Glutamatergic neuron (in vitro differentiated cells): ENCODE results near the gene AIMP2. TPM values are rescaled to one million over a fixed set of nuclear protein-coding genes. Genes with fewer than 3 reads are reported as not detected.

ENCODE experiments used
- DNase-seq: peaks from one replicate; pipeline ENCODE4 v3.0.0; 2022
- H3K27ac Mint-ChIP-seq: one replicate; pipeline ENCODE4 v1.8.0; 2020; ENCODE audit warnings: mild to moderate bottlenecking, mixed read lengths, inconsistent platforms; ENCODE audit not compliant: unreplicated experiment
- H3K27me3 Mint-ChIP-seq: one replicate; pipeline ENCODE4 v1.8.0; 2020; ENCODE audit warnings: mild to moderate bottlenecking, moderate library complexity, mixed read lengths, inconsistent platforms; ENCODE audit not compliant: unreplicated experiment
- H3K36me3 Mint-ChIP-seq: one replicate; pipeline ENCODE4 v1.8.0; 2020; ENCODE audit warnings: mild to moderate bottlenecking, mixed read lengths, inconsistent platforms; ENCODE audit not compliant: unreplicated experiment
- H3K4me1 Mint-ChIP-seq: one replicate; pipeline ENCODE4 v1.8.0; 2020; ENCODE audit warnings: mild to moderate bottlenecking, low read depth, mixed read lengths, inconsistent platforms; ENCODE audit not compliant: unreplicated experiment
- H3K4me3 Mint-ChIP-seq: one replicate; pipeline ENCODE4 v1.8.0; 2020; ENCODE audit warnings: mild to moderate bottlenecking, mixed read lengths, inconsistent platforms; ENCODE audit not compliant: unreplicated experiment
- H3K9me3 Mint-ChIP-seq: one replicate; pipeline ENCODE4 v1.8.0; 2020; ENCODE audit warnings: mild to moderate bottlenecking, moderate library complexity, mixed read lengths, inconsistent platforms; ENCODE audit not compliant: unreplicated experiment
- total RNA-seq: library from RNA; stranded (reverse); fragmentation: NEBNext Ultra II Directional; extraction: Animal tissue kit (Norgen Biotek cat#: 25700); gene quantifications from one replicate; pipeline ENCODE4 v1.2.1, GENCODE V29; 2021; ENCODE audit not compliant: unreplicated experiment
- TF ChIP-seq, protein P1 (sequence below): fragments of 200-600 bp; sonication (generic); IDR thresholded peaks from one replicate; pipeline ENCODE4 v1.5.0; 2021; ENCODE audit not compliant: partially characterized antibody, unreplicated experiment

AIMP2 gene
- total RNA-seq, 1 donor from 2014 or later, result 35.2 TPM

DNA sequence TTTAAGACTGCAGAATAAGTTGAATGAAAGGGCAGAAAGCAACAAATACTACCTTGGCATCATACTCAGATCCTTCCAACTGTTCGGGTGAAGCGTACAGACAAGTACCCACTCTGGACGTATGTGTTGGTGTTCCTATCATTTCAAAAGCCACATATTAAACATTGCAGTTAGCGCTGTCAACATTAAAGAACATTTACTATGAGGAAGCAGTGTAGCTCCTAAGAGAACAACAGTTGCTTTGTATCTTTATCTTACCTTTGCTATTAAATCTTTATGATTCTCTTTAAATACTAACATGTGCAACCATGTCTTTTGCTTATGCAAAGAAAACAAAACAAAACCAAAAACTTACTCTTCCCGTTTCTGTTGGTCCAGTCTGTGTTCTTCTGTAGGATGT is 19.5 kb downstream of the AIMP2 start:
- Mint-ChIP-seq H3K9me3 (peaks cover 2% of the 10 kb centered on the region), H3K4me1 (no peaks in the 10 kb centered on the region), H3K36me3 (no peaks in the 10 kb centered on the region), H3K4me3 (no peak overlapping the region), H3K27me3 (peaks cover 2% of the 10 kb centered on the region), H3K27ac (no peak overlapping the region)
- no peak for DNase-seq
- TF ChIP-seq, protein P1, sequence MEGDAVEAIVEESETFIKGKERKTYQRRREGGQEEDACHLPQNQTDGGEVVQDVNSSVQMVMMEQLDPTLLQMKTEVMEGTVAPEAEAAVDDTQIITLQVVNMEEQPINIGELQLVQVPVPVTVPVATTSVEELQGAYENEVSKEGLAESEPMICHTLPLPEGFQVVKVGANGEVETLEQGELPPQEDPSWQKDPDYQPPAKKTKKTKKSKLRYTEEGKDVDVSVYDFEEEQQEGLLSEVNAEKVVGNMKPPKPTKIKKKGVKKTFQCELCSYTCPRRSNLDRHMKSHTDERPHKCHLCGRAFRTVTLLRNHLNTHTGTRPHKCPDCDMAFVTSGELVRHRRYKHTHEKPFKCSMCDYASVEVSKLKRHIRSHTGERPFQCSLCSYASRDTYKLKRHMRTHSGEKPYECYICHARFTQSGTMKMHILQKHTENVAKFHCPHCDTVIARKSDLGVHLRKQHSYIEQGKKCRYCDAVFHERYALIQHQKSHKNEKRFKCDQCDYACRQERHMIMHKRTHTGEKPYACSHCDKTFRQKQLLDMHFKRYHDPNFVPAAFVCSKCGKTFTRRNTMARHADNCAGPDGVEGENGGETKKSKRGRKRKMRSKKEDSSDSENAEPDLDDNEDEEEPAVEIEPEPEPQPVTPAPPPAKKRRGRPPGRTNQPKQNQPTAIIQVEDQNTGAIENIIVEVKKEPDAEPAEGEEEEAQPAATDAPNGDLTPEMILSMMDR, result no peak

DNA sequence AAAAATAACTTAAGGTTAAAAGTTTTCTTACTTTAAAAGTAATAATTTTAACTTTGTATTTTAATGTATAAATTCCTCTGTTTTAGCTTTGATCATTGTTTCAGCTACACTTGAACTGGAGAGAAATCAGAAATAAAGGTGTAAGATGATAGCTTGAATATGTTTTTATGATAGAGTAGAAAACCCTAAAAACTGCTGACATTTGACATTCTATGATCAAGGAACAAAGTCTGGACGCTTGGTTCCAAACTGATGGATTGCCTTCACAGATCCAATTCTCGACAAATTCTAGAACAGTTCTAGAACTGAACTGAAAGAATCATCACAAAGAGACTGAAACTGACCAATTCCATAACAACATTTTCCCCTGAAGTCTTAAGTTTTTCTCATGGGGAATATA is 21.9 kb downstream of the AIMP2 start, which contains the start of gene ANKRD61:
Gene ANKRD61 (plus strand): TSS at position 389 of the 400 bp plus-strand sequence. CDS start 0 bp downstream, at position 389.
- no peak for DNase-seq
- Mint-ChIP-seq H3K27ac (no peak within 1 kb of the TSS), H3K4me3 (no peak within 1 kb of the TSS), H3K9me3 (peaks cover 5% of the 10 kb centered on the region), H3K4me1 (no peaks in the 10 kb centered on the region), H3K36me3 (peaks cover 5% of the 10 kb centered on the region), H3K27me3 (peaks cover 2% of the 10 kb centered on the region)
- TF ChIP-seq, protein P1, result no peak

DNA sequence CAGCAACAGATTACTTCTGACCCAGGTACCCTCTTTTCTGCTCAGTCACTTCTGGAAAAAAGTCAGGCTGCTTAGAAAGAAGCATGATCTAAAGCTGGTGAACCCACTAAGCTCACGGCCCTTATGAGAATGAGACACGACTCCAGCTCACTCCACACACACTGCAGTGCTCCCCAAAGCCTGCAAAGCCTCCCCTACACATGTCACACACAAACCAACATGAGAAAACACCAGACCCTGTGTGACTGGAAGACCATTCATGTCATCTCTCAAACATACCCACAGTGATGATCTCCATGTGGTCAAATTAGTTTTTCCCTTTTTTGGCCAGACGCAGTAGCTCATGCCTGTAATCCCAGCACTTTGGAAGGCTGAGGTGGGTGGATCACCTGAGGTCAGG is 22.5 kb downstream of the AIMP2 start:
- no peaks in the 10 kb centered on the region for H3K4me1 Mint-ChIP-seq
- TF ChIP-seq, protein P1, result no peak
- peaks cover 3% of the 10 kb centered on the region for H3K9me3 Mint-ChIP-seq
- no peak for DNase-seq
- no peaks in the 10 kb centered on the region for H3K27me3 Mint-ChIP-seq
- H3K36me3 Mint-ChIP-seq, result peaks cover 5% of the 10 kb centered on the region
- H3K4me3 Mint-ChIP-seq, result no peak overlapping the region
- H3K27ac Mint-ChIP-seq, result no peak overlapping the region

DNA sequence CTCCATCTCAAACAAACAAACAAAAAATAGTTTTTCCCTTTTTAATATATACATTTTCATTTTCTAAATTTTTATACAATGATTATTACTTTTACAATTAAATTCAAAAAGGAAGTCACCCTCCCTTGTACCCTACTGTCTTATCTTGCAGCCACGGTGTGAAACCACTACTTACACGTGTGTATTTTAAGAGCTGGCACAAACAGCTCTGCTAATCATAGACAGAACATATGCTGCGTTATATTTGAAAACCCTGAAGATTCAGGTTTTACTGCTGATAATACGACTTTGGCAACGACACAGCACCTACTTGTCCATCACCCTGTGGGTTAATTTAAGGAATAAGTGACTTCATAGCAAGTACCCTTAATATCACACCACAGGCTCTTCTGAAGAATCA is 23.1 kb downstream of the AIMP2 start:
- TF ChIP-seq, protein P1, result no peak
- H3K4me3 Mint-ChIP-seq, result no peak overlapping the region
- peaks cover 5% of the 10 kb centered on the region for H3K36me3 Mint-ChIP-seq
- H3K27ac Mint-ChIP-seq, result no peak overlapping the region
- H3K4me1 Mint-ChIP-seq, result no peaks in the 10 kb centered on the region
- DNase-seq, result no peak
- peaks cover 3% of the 10 kb centered on the region for H3K9me3 Mint-ChIP-seq
- no peaks in the 10 kb centered on the region for H3K27me3 Mint-ChIP-seq

DNA sequence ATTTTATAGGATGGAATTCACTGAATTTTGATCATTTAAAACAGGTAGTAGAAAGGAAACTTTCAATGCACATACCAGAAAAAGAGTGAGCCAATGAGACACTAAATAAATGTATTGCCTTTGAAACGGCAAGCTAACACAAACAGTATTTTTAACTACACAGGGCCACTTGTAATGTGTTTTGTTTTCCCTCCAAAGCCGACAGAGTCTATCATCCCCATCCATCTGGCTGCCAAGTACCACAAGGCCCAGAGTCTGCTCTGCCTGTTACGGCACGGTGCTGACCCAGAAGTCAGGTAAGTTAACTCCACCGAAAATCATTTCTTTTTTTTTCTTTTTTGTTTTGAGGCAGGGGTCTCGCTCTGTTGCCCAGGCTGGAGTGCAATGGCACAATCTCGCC is 23.6 kb downstream of the AIMP2 start:
- Mint-ChIP-seq H3K4me1 (no peaks in the 10 kb centered on the region), H3K27ac (no peak overlapping the region), H3K9me3 (peaks cover 3% of the 10 kb centered on the region), H3K36me3 (peaks cover 5% of the 10 kb centered on the region), H3K4me3 (no peak overlapping the region), H3K27me3 (no peaks in the 10 kb centered on the region)
- DNase-seq, result no peak
- TF ChIP-seq, protein P1, result no peak
